ENCODE data around the gene CCNK. TPM values are rescaled to one million over a fixed set of nuclear protein-coding genes. Genes with fewer than 3 reads are reported as not detected.

The CCNK gene
- 69.4 TPM for polyA plus RNA-seq (2013, experiment 1 of 2)
- 69.2 TPM for polyA plus RNA-seq (2013, experiment 2 of 2)

DNA sequence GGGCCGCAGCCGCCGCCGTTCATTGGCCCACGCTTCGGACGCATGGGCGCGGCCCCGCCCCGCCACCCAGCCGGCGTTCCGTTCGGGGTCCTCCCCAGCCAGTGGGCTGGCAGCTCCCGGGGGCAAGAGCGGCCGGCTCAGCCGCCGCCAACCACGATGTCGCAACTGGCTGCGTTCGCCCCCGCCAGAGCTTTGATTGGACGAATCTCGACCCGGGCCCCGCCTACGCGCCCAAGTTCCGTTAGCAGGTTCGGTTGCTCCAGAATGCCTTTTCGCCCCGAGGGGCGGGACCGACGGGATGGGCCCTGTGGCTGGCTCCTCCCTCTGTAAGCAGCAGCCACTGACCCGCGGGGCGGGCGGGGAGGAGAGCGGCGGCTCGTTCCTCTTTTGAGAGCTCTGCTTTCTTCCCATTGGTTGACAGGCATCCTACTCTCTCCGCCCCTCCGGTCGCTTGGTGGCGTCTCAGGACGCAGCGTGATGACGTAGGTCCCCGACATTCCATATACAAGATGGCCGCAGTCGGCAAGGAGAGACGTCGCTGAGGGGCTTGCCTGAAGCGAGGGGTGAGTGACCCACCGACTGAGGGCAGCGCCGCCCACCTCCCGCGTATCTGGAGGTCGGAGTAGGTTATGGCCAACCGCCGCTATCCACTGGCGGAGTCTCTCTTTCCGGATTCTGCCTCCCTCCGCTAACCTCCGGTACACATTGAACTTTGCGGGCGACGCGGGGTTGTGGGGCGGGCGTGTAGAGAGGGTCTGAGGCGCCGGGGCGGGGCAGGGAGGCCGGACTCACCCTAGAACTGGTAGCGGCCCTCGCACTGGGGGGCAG lies at the start of gene CCNK:
Gene CCNK (plus strand): TSS at position 493 of the 828 bp plus-strand sequence. CDS start 11,269 bp downstream, outside the sequence.
- Histone ChIP-seq H3K27ac (ENCODE audit: low read depth, low read length) (peak within 1 kb of the TSS; percentile 90), H3K23ac (ENCODE audit: low read length) (no peak within 1 kb of the TSS), H2BK15ac (replicated peaks; ENCODE audit: low read depth) (no peak within 1 kb of the TSS), H2AK5ac (ENCODE audit: low read length) (no peak within 1 kb of the TSS), H3K4me2 (ENCODE audit: low read length) (peak within 1 kb of the TSS; percentile 76), H2BK5ac (ENCODE audit: low read length) (no peak within 1 kb of the TSS), H3K4me3 (ENCODE audit: low read length) (peak within 1 kb of the TSS; percentile 89), H3K4me1 (ENCODE audit: control insufficient read depth, low read depth, low read length) (no peaks in the 10 kb centered on the region), H3K27me3 (ENCODE audit: insufficient read depth, low read length, poor library complexity) (no peaks in the 10 kb centered on the region), H3K56ac (ENCODE audit: low read length) (peak within 1 kb of the TSS; percentile 95), H3K79me1 (ENCODE audit: low read length) (peaks cover 8% of the 10 kb centered on the region), H3K4ac (ENCODE audit: low read depth, low read length) (peak within 1 kb of the TSS; percentile 41), H3K9ac (ENCODE audit: low read length) (peak within 1 kb of the TSS; percentile 87), H3K79me2 (ENCODE audit: control insufficient read depth, insufficient read depth, low read length) (peaks cover 68% of the 10 kb centered on the region), H2BK120ac (ENCODE audit: low read depth, low read length) (no peak within 1 kb of the TSS), H4K5ac (ENCODE audit: low read length) (no peak within 1 kb of the TSS), H3K18ac (ENCODE audit: low read length) (peak within 1 kb of the TSS; percentile 82), H3K36me3 (ENCODE audit: control insufficient read depth, insufficient read depth, low read length) (no peaks in the 10 kb centered on the region), H4K8ac (ENCODE audit: low read depth, low read length) (no peak within 1 kb of the TSS)
- DNase-seq: peak; percentile 100
- no CpG with 5 or more reads among the region's 82 CpGs for WGBS (ENCODE audit: extremely low coverage, insufficient coverage, low lambda C conversion rate)

DNA sequence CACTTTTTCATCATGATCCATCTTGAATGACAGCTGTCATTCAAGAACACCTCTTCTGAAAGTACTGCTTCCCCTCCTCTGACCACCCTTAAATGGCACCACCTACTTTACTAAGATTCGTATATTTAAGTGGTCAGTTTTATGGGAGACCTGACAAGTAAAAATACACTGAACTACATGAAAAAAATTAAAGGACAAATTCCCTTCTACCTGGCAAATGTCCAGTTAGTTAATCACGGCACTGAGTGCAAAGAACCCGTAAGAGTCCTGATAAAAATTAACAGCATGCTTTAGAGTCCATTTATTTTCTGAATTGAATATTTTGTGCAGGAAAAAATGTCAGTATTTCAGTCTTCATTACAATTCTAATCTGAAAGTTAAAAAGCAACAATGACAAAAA lies 49.2 kb upstream of the CCNK start:
- H3K4ac ChIP-seq (ENCODE audit: low read depth, low read length): no peak overlapping the region
- WGBS (ENCODE audit: extremely low coverage, insufficient coverage, low lambda C conversion rate): no CpG with 5 or more reads among the region's 3 CpGs
- no peak overlapping the region for H3K27ac ChIP-seq (ENCODE audit: low read depth, low read length)
- peaks cover 10% of the 10 kb centered on the region for H3K79me1 ChIP-seq (ENCODE audit: low read length)
- H2BK5ac ChIP-seq (ENCODE audit: low read length): no peak overlapping the region
- H3K9ac ChIP-seq (ENCODE audit: low read length): no peak overlapping the region
- H3K4me2 ChIP-seq (ENCODE audit: low read length): no peak overlapping the region
- H2AK5ac ChIP-seq (ENCODE audit: low read length): no peak overlapping the region
- no peak overlapping the region for H3K18ac ChIP-seq (ENCODE audit: low read length)
- H3K36me3 ChIP-seq (ENCODE audit: control insufficient read depth, insufficient read depth, low read length): no peaks in the 10 kb centered on the region
- H3K79me2 ChIP-seq (ENCODE audit: control insufficient read depth, insufficient read depth, low read length): no peaks in the 10 kb centered on the region
- no peak overlapping the region for H3K56ac ChIP-seq (ENCODE audit: low read length)
- no peak overlapping the region for H2BK15ac ChIP-seq (replicated peaks; ENCODE audit: low read depth)
- no peaks in the 10 kb centered on the region for H3K4me1 ChIP-seq (ENCODE audit: control insufficient read depth, low read depth, low read length)
- no peak overlapping the region for H3K4me3 ChIP-seq (ENCODE audit: low read length)
- no peak for DNase-seq
- H2BK120ac ChIP-seq (ENCODE audit: low read depth, low read length): no peak overlapping the region
- H4K8ac ChIP-seq (ENCODE audit: low read depth, low read length): no peak overlapping the region
- no peaks in the 10 kb centered on the region for H3K27me3 ChIP-seq (ENCODE audit: insufficient read depth, low read length, poor library complexity)
- no peak overlapping the region for H4K5ac ChIP-seq (ENCODE audit: low read length)
- H3K23ac ChIP-seq (ENCODE audit: low read length): no peak overlapping the region

DNA sequence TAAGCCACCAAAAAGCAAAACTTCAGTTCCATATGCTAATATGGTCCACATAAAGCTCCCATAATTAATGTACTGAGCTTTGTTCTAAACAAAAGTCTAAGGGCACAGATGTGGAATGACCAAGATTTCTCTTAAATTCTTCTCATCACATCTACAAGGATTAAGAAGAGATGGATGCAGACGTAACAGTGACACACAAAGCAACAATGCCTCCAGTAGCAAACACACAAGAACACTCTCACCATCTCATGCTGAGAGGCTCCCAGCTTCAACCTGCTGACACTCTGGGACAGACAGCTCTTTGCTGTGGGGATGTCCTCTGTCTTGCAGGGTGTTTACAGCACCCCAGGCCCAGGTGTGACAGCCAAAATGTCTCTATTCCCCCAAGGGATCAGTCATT lies 48.7 kb upstream of the CCNK start:
- Histone ChIP-seq H2BK15ac (replicated peaks; ENCODE audit: low read depth) (no peak overlapping the region), H4K5ac (ENCODE audit: low read length) (no peak overlapping the region), H3K4me1 (ENCODE audit: control insufficient read depth, low read depth, low read length) (no peaks in the 10 kb centered on the region), H2BK120ac (ENCODE audit: low read depth, low read length) (no peak overlapping the region), H3K27ac (ENCODE audit: low read depth, low read length) (no peak overlapping the region), H3K23ac (ENCODE audit: low read length) (no peak overlapping the region), H4K8ac (ENCODE audit: low read depth, low read length) (no peak overlapping the region), H3K56ac (ENCODE audit: low read length) (no peak overlapping the region), H2AK5ac (ENCODE audit: low read length) (no peak overlapping the region), H3K36me3 (ENCODE audit: control insufficient read depth, insufficient read depth, low read length) (no peaks in the 10 kb centered on the region), H3K4me2 (ENCODE audit: low read length) (no peak overlapping the region), H3K79me1 (ENCODE audit: low read length) (peaks cover 10% of the 10 kb centered on the region), H3K4ac (ENCODE audit: low read depth, low read length) (no peak overlapping the region), H3K18ac (ENCODE audit: low read length) (no peak overlapping the region), H3K27me3 (ENCODE audit: insufficient read depth, low read length, poor library complexity) (no peaks in the 10 kb centered on the region), H3K79me2 (ENCODE audit: control insufficient read depth, insufficient read depth, low read length) (no peaks in the 10 kb centered on the region), H3K4me3 (ENCODE audit: low read length) (no peak overlapping the region), H2BK5ac (ENCODE audit: low read length) (no peak overlapping the region), H3K9ac (ENCODE audit: low read length) (no peak overlapping the region)
- no CpG with 5 or more reads among the region's 1 CpG for WGBS (ENCODE audit: extremely low coverage, insufficient coverage, low lambda C conversion rate)
- DNase-seq: no peak

DNA sequence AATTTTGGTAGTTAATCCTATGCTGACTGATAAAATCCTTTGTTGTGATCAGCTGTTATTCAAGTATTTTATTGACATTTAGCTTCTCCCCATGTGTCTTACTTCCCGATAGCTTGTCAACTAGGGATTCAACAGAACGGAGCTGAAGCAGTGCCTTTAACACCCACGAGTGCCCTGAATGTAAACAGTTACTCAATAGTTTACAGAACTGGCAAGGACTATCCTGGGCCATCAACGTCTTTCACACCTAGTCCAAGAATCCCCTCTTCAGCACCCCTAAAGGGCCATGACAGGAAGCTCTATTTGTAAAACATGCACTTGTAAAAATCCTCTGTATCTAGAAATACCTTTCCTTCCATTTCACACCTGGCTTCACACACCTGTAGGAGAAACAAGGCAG lies 45.9 kb upstream of the CCNK start:
- no CpG with 5 or more reads among the region's 4 CpGs for WGBS (ENCODE audit: extremely low coverage, insufficient coverage, low lambda C conversion rate)

DNA sequence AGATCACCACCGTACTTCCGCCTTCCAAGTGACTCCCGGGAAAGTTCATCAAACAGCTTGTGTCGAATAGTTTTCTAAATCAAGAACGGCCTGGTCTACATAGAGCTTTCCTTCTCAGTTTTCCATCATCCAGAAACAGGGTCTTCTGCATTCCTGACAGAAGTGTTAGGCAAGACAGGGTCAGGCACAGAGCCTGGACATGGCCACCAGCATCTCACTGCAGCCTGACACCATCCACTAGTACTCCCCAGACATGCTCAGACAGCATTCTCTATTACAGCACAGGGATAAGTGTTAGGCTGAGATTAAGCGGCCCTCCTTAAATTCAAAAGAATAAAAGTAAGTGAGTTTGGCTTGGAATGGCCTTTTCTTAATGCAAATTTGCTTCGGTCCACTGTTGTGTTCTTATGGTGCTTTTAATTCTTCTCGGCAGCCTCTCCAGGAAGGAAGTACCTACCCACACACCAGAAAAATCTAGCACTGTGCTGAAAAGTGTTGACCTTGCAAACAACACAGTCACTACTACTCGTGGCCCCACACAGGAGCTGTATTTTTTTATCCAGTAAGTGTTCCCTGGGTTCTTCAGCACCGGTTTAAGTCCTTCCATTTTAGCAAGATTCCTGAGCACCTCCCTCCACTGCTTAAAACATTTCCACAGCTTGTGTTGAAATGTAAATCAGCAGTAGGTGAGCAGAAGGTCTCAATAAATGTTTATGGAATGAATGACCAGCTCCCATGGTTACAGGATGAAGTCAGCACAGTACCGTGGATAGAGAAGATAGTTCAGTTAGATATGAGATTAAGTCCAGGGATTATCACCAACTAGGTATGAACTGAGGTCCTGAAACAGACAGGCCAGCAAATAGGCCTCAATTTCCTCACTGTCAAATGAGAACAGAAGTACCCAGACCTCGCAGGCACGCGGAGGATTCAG lies 44.7 kb upstream of the CCNK start:
- Histone ChIP-seq H3K4ac (ENCODE audit: low read depth, low read length) (no peak overlapping the region), H2BK5ac (ENCODE audit: low read length) (no peak overlapping the region), H3K36me3 (ENCODE audit: control insufficient read depth, insufficient read depth, low read length) (no peaks in the 10 kb centered on the region), H3K79me2 (ENCODE audit: control insufficient read depth, insufficient read depth, low read length) (no peaks in the 10 kb centered on the region), H4K5ac (ENCODE audit: low read length) (no peak overlapping the region), H2BK15ac (replicated peaks; ENCODE audit: low read depth) (no peak overlapping the region), H4K8ac (ENCODE audit: low read depth, low read length) (no peak overlapping the region), H3K27ac (ENCODE audit: low read depth, low read length) (no peak overlapping the region), H3K18ac (ENCODE audit: low read length) (no peak overlapping the region), H3K9ac (ENCODE audit: low read length) (no peak overlapping the region), H3K79me1 (ENCODE audit: low read length) (peaks cover 8% of the 10 kb centered on the region), H2AK5ac (ENCODE audit: low read length) (no peak overlapping the region), H3K23ac (ENCODE audit: low read length) (no peak overlapping the region), H2BK120ac (ENCODE audit: low read depth, low read length) (no peak overlapping the region), H3K56ac (ENCODE audit: low read length) (no peak overlapping the region), H3K4me1 (ENCODE audit: control insufficient read depth, low read depth, low read length) (no peaks in the 10 kb centered on the region), H3K4me2 (ENCODE audit: low read length) (no peak overlapping the region), H3K27me3 (ENCODE audit: insufficient read depth, low read length, poor library complexity) (no peaks in the 10 kb centered on the region), H3K4me3 (ENCODE audit: low read length) (no peak overlapping the region)
- WGBS (ENCODE audit: extremely low coverage, insufficient coverage, low lambda C conversion rate): no CpG with 5 or more reads among the region's 14 CpGs
- no peak for DNase-seq

More for the DNA sequence above, 45.9 kb upstream of the CCNK start:
- Histone ChIP-seq H3K23ac (ENCODE audit: low read length) (no peak overlapping the region), H3K4me1 (ENCODE audit: control insufficient read depth, low read depth, low read length) (no peaks in the 10 kb centered on the region), H3K27me3 (ENCODE audit: insufficient read depth, low read length, poor library complexity) (no peaks in the 10 kb centered on the region), H2BK120ac (ENCODE audit: low read depth, low read length) (no peak overlapping the region), H2BK15ac (replicated peaks; ENCODE audit: low read depth) (no peak overlapping the region), H2AK5ac (ENCODE audit: low read length) (no peak overlapping the region), H3K56ac (ENCODE audit: low read length) (no peak overlapping the region), H3K27ac (ENCODE audit: low read depth, low read length) (no peak overlapping the region), H4K8ac (ENCODE audit: low read depth, low read length) (no peak overlapping the region), H3K4ac (ENCODE audit: low read depth, low read length) (no peak overlapping the region), H2BK5ac (ENCODE audit: low read length) (no peak overlapping the region), H3K4me2 (ENCODE audit: low read length) (no peak overlapping the region), H4K5ac (ENCODE audit: low read length) (no peak overlapping the region), H3K79me1 (ENCODE audit: low read length) (peaks cover 4% of the 10 kb centered on the region), H3K36me3 (ENCODE audit: control insufficient read depth, insufficient read depth, low read length) (no peaks in the 10 kb centered on the region), H3K9ac (ENCODE audit: low read length) (no peak overlapping the region), H3K4me3 (ENCODE audit: low read length) (no peak overlapping the region), H3K79me2 (ENCODE audit: control insufficient read depth, insufficient read depth, low read length) (no peaks in the 10 kb centered on the region), H3K18ac (ENCODE audit: low read length) (no peak overlapping the region)
- no peak for DNase-seq

All from mesendoderm (in vitro differentiated cells).